ENCODE measurements around the gene PGPEP1.

The PGPEP1 gene

GRCh38 chr19:18412610-18413239, 72.3 kb downstream of the PGPEP1 start:
- H3K9ac ChIP-seq (ENCODE audit: low read length), result no peak overlapping the region
- peaks cover 5% of the 10 kb centered on the region for H3K79me2 ChIP-seq (ENCODE audit: control insufficient read depth, insufficient read depth, low read length, poor library complexity)
- H3K9me3 ChIP-seq (ENCODE audit: insufficient read depth, low read depth, low read length), result peaks cover 1% of the 10 kb centered on the region
- H3K23ac ChIP-seq (ENCODE audit: low read length), result no peak overlapping the region
- no peak overlapping the region for H2BK5ac ChIP-seq (ENCODE audit: low read depth, low read length, poor library complexity)
- H3K4me2 ChIP-seq (ENCODE audit: low read length), result no peak overlapping the region
- H4K91ac ChIP-seq (ENCODE audit: low read depth, low read length), result no peak overlapping the region
- H3K36me3 ChIP-seq (ENCODE audit: control insufficient read depth in 1 of 2, insufficient read depth in 2 of 2, low read length in 2 of 2), result no peaks in the 10 kb centered on the region
- no peak overlapping the region for H2BK120ac ChIP-seq (ENCODE audit: insufficient read depth, low read length, poor library complexity)
- H3K27me3 ChIP-seq (ENCODE audit: insufficient read depth, low read length), result no peaks in the 10 kb centered on the region
- H2BK12ac ChIP-seq (ENCODE audit: low read length), result no peak overlapping the region
- no CpG with 5 or more reads among the region's 16 CpGs for WGBS (ENCODE audit: extremely low coverage, insufficient coverage, insufficient read length)
- no peak overlapping the region for H3K4me3 ChIP-seq (ENCODE audit: low read depth, low read length)
- no peak overlapping the region for H4K12ac ChIP-seq (ENCODE audit: low read depth, low read length)
- no peak overlapping the region for H3K27ac ChIP-seq (ENCODE audit: low read depth, low read length)
- no peak overlapping the region for H3K18ac ChIP-seq (ENCODE audit: low read length)
- H3K4ac ChIP-seq (ENCODE audit: low read depth, low read length), result no peak overlapping the region
- no peak overlapping the region for H2AFZ ChIP-seq (ENCODE audit: insufficient read depth, low read length, poor library complexity)
- peaks cover 13% of the 10 kb centered on the region for H3K79me1 ChIP-seq (ENCODE audit: low read length)
- no peak overlapping the region for H4K8ac ChIP-seq (ENCODE audit: low read depth, low read length)
- H3K4me1 ChIP-seq (ENCODE audit: control insufficient read depth in 1 of 2, insufficient read depth in 2 of 2, low read length in 2 of 2), result peaks cover 13 to 15% of the 10 kb centered on the region in 2 experiments
- H2AK5ac ChIP-seq (ENCODE audit: low read length), result no peak overlapping the region
- DNase-seq, result no peak
- no peak overlapping the region for H3K14ac ChIP-seq (ENCODE audit: low read length)

GRCh38 chr19:18414504-18415177, 74.2 kb downstream of the PGPEP1 start:
- WGBS (ENCODE audit: extremely low coverage, insufficient coverage, insufficient read length), result no CpG with 5 or more reads among the region's 11 CpGs
- no peak overlapping the region for H2BK12ac ChIP-seq (ENCODE audit: low read length)

GRCh38 chr19:18415178-18415867, 74.9 kb downstream of the PGPEP1 start:
- peak overlapping the region; percentile 4 for H3K14ac ChIP-seq (ENCODE audit: low read length)
- no peak overlapping the region for H2BK5ac ChIP-seq (ENCODE audit: low read depth, low read length, poor library complexity)
- peak overlapping the region; percentile 40 for H3K18ac ChIP-seq (ENCODE audit: low read length)
- peaks cover 3% of the 10 kb centered on the region for H3K9me3 ChIP-seq (ENCODE audit: insufficient read depth, low read depth, low read length)
- peaks cover 29 to 34% of the 10 kb centered on the region in 2 experiments for H3K4me1 ChIP-seq (ENCODE audit: control insufficient read depth in 1 of 2, insufficient read depth in 2 of 2, low read length in 2 of 2)
- H2AK5ac ChIP-seq (ENCODE audit: low read length), result no peak overlapping the region
- no peak overlapping the region for H3K27ac ChIP-seq (ENCODE audit: low read depth, low read length)
- H4K8ac ChIP-seq (ENCODE audit: low read depth, low read length), result peak overlapping the region; percentile 55
- H2AFZ ChIP-seq (ENCODE audit: insufficient read depth, low read length, poor library complexity), result no peak overlapping the region
- DNase-seq, result no peak
- no peak overlapping the region for H3K4ac ChIP-seq (ENCODE audit: low read depth, low read length)
- H3K4me2 ChIP-seq (ENCODE audit: low read length), result no peak overlapping the region
- H3K79me2 ChIP-seq (ENCODE audit: control insufficient read depth, insufficient read depth, low read length, poor library complexity), result peaks cover 14% of the 10 kb centered on the region
- WGBS (ENCODE audit: extremely low coverage, insufficient coverage, insufficient read length), result no CpG with 5 or more reads among the region's 25 CpGs
- H3K27me3 ChIP-seq (ENCODE audit: insufficient read depth, low read length), result no peaks in the 10 kb centered on the region
- H3K4me3 ChIP-seq (ENCODE audit: low read depth, low read length), result no peak overlapping the region
- H3K23ac ChIP-seq (ENCODE audit: low read length), result no peak overlapping the region
- H4K91ac ChIP-seq (ENCODE audit: low read depth, low read length), result peak overlapping the region; percentile 7
- H2BK120ac ChIP-seq (ENCODE audit: insufficient read depth, low read length, poor library complexity), result no peak overlapping the region
- peaks cover 32% of the 10 kb centered on the region for H3K79me1 ChIP-seq (ENCODE audit: low read length)
- no peak overlapping the region for H4K12ac ChIP-seq (ENCODE audit: low read depth, low read length)
- H3K36me3 ChIP-seq (ENCODE audit: control insufficient read depth in 1 of 2, insufficient read depth in 2 of 2, low read length in 2 of 2), result no peaks in the 10 kb centered on the region
- no peak overlapping the region for H3K9ac ChIP-seq (ENCODE audit: low read length)
- peak overlapping the region; percentile 21 for H2BK12ac ChIP-seq (ENCODE audit: low read length)

More at GRCh38 chr19:18414504-18415177, 74.2 kb downstream of the PGPEP1 start:
- H3K23ac ChIP-seq (ENCODE audit: low read length), result no peak overlapping the region
- peaks cover 10% of the 10 kb centered on the region for H3K79me2 ChIP-seq (ENCODE audit: control insufficient read depth, insufficient read depth, low read length, poor library complexity)
- peak overlapping the region; percentile 8 for H2AK5ac ChIP-seq (ENCODE audit: low read length)
- no peak overlapping the region for H3K9ac ChIP-seq (ENCODE audit: low read length)
- no peak overlapping the region for H2BK120ac ChIP-seq (ENCODE audit: insufficient read depth, low read length, poor library complexity)
- H4K91ac ChIP-seq (ENCODE audit: low read depth, low read length), result no peak overlapping the region
- no peak overlapping the region for H3K27ac ChIP-seq (ENCODE audit: low read depth, low read length)
- no peak for DNase-seq
- peaks cover 27% of the 10 kb centered on the region for H3K79me1 ChIP-seq (ENCODE audit: low read length)
- H4K12ac ChIP-seq (ENCODE audit: low read depth, low read length), result no peak overlapping the region
- no peak overlapping the region for H3K14ac ChIP-seq (ENCODE audit: low read length)
- no peak overlapping the region for H2BK5ac ChIP-seq (ENCODE audit: low read depth, low read length, poor library complexity)
- H2AFZ ChIP-seq (ENCODE audit: insufficient read depth, low read length, poor library complexity), result no peak overlapping the region
- no peak overlapping the region for H3K4me3 ChIP-seq (ENCODE audit: low read depth, low read length)
- H4K8ac ChIP-seq (ENCODE audit: low read depth, low read length), result no peak overlapping the region
- no peak overlapping the region for H3K4ac ChIP-seq (ENCODE audit: low read depth, low read length)
- no peak overlapping the region for H3K18ac ChIP-seq (ENCODE audit: low read length)
- peaks cover 3% of the 10 kb centered on the region for H3K9me3 ChIP-seq (ENCODE audit: insufficient read depth, low read depth, low read length)
- no peak overlapping the region for H3K4me2 ChIP-seq (ENCODE audit: low read length)
- no peaks in the 10 kb centered on the region for H3K36me3 ChIP-seq (ENCODE audit: control insufficient read depth in 1 of 2, insufficient read depth in 2 of 2, low read length in 2 of 2)
- no peaks in the 10 kb centered on the region for H3K27me3 ChIP-seq (ENCODE audit: insufficient read depth, low read length)
- H3K4me1 ChIP-seq (ENCODE audit: control insufficient read depth in 1 of 2, insufficient read depth in 2 of 2, low read length in 2 of 2), result peaks cover 27 to 29% of the 10 kb centered on the region in 2 experiments

GRCh38 chr19:18416778-18417249, 76.4 kb downstream of the PGPEP1 start:
- H3K18ac ChIP-seq (ENCODE audit: low read length), result peak overlapping the region; percentile 79
- peak overlapping the region; percentile 98 for H4K12ac ChIP-seq (ENCODE audit: low read depth, low read length)
- H3K27ac ChIP-seq (ENCODE audit: low read depth, low read length), result peak overlapping the region; percentile 97
- peaks cover 29 to 35% of the 10 kb centered on the region in 2 experiments for H3K4me1 ChIP-seq (ENCODE audit: control insufficient read depth in 1 of 2, insufficient read depth in 2 of 2, low read length in 2 of 2)
- no peak overlapping the region for H3K23ac ChIP-seq (ENCODE audit: low read length)
- H3K27me3 ChIP-seq (ENCODE audit: insufficient read depth, low read length), result no peaks in the 10 kb centered on the region
- H3K36me3 ChIP-seq (ENCODE audit: control insufficient read depth in 1 of 2, insufficient read depth in 2 of 2, low read length in 2 of 2), result no peaks in the 10 kb centered on the region
- H3K79me1 ChIP-seq (ENCODE audit: low read length), result peaks cover 32% of the 10 kb centered on the region
- H4K8ac ChIP-seq (ENCODE audit: low read depth, low read length), result peak overlapping the region; percentile 95
- H3K79me2 ChIP-seq (ENCODE audit: control insufficient read depth, insufficient read depth, low read length, poor library complexity), result peaks cover 14% of the 10 kb centered on the region
- H2BK5ac ChIP-seq (ENCODE audit: low read depth, low read length, poor library complexity), result peak overlapping the region; percentile 94
- H3K4ac ChIP-seq (ENCODE audit: low read depth, low read length), result peak overlapping the region; percentile 95
- H3K9ac ChIP-seq (ENCODE audit: low read length), result peak overlapping the region; percentile 28
- peaks cover 3% of the 10 kb centered on the region for H3K9me3 ChIP-seq (ENCODE audit: insufficient read depth, low read depth, low read length)
- peak overlapping the region; percentile 93 for H2AFZ ChIP-seq (ENCODE audit: insufficient read depth, low read length, poor library complexity)
- H2AK5ac ChIP-seq (ENCODE audit: low read length), result peak overlapping the region; percentile 84
- H3K4me2 ChIP-seq (ENCODE audit: low read length), result peak overlapping the region; percentile 74
- peak overlapping the region; percentile 60 for H3K4me3 ChIP-seq (ENCODE audit: low read depth, low read length)
- WGBS (ENCODE audit: extremely low coverage, insufficient coverage, insufficient read length), result no CpG with 5 or more reads among the region's 44 CpGs
- peak overlapping the region; percentile 98 for H2BK12ac ChIP-seq (ENCODE audit: low read length)
- peak overlapping the region; percentile 98 for H2BK120ac ChIP-seq (ENCODE audit: insufficient read depth, low read length, poor library complexity)
- peak; percentile 83 to 91 for DNase-seq
- H3K14ac ChIP-seq (ENCODE audit: low read length), result peak overlapping the region; percentile 92
- peak overlapping the region; percentile 100 for H4K91ac ChIP-seq (ENCODE audit: low read depth, low read length)
